HepG2 (cell line): ENCODE data around the gene NPDC1. TPM values are rescaled to one million over a fixed set of nuclear protein-coding genes. Genes with fewer than 3 reads are reported as not detected.

Source experiments
- LCORL ChIP-seq, 2 experiments: fragments of 450-650 bp in 1 of 2; sonication (generic) in 1 of 2; formaldehyde crosslinking in 1 of 2; IDR thresholded peaks; 2 replicates each; pipeline versions ENCODE4 v1.5.0 to v1.6.1; 2017 to 2020; ENCODE audit warnings: antibody characterized with exemption in 1 of 2, missing genetic modification reagents in 1 of 2
- MAZ ChIP-seq, 2 experiments: sonication (generic) in 1 of 2; formaldehyde crosslinking in 1 of 2; IDR thresholded peaks; 2 replicates each; pipeline versions ENCODE4 v1.5.0 to v1.6.1; 2012 to 2020; ENCODE audit warnings: low read depth in 2 of 2, mild to moderate bottlenecking in 2 of 2, borderline replicate concordance in 1 of 2, improper control_type of control experiment in 1 of 2, low read length in 1 of 2, missing genetic modification reagents in 1 of 2, moderate library complexity in 1 of 2
- NR2F6 ChIP-seq, 2 experiments: IDR thresholded peaks; 2 replicates each; pipeline ENCODE4 v1.6.1; 2016; ENCODE audit warnings: antibody characterized with exemption in 1 of 2, mild to moderate bottlenecking in 1 of 2
- PHF21A ChIP-seq: sonication (generic); formaldehyde crosslinking; IDR thresholded peaks from 2 replicates; pipeline ENCODE4 v1.5.0; 2020; ENCODE audit warnings: mild to moderate bottlenecking, missing genetic modification reagents
- TEAD3 ChIP-seq: optimal IDR thresholded peaks from 2 replicates; pipeline ENCODE3; 2016; ENCODE audit warnings: borderline replicate concordance
- ZNF337 ChIP-seq: sonication (generic); formaldehyde crosslinking; IDR thresholded peaks from 2 replicates; pipeline ENCODE4 v1.5.1; 2020; ENCODE audit warnings: missing genetic modification reagents, low read depth, mild to moderate bottlenecking, borderline replicate concordance
- ZNF34 ChIP-seq: sonication (generic); formaldehyde crosslinking; IDR thresholded peaks from 2 replicates; pipeline ENCODE4 v1.4.0; 2020; ENCODE audit warnings: mild to moderate bottlenecking, missing genetic modification reagents, borderline replicate concordance
- polyA plus RNA-seq, 8 experiments: library from polyadenylated mRNA; depleted of rRNA in 3 of 8; stranded (reverse) in 7 of 8; unstranded in 1 of 8; fragments of >200 nt; fragmentation: Illumina TruSeq in 4 of 8; extraction: Trizol in 4 of 8; gene quantifications; 2 replicates each; pipeline versions ENCODE4 v1.2.1 to v1.2.3, GENCODE V29; 2011 to 2016; ENCODE audit warnings: low read depth in 4 of 8, missing spikeins in 1 of 8, mixed read lengths in 1 of 8; ENCODE audit not compliant: insufficient read depth in 1 of 8
- total RNA-seq, 5 experiments: library from RNA; depleted of rRNA; stranded (reverse); fragments of >200 nt; fragmentation: Illumina TruSeq; extraction: Trizol; gene quantifications; 2 replicates each; pipeline ENCODE4 v1.2.3, GENCODE V29; 2016; ENCODE audit warnings: low read depth in 1 of 5
- TF ChIP-seq, protein P1 (sequence below): sonication (generic); formaldehyde crosslinking; IDR thresholded peaks from 2 replicates; pipeline ENCODE4 v1.5.1; 2020; ENCODE audit warnings: mild to moderate bottlenecking, missing genetic modification reagents
- TF ChIP-seq, protein P2 (sequence below): sonication (generic); formaldehyde crosslinking; IDR thresholded peaks from 2 replicates; pipeline ENCODE4 v1.5.0; 2020; ENCODE audit warnings: missing genetic modification reagents
- TF ChIP-seq, protein P3 (sequence below): sonication (generic); formaldehyde crosslinking; conservative IDR thresholded peaks from 2 replicates; pipeline ENCODE4 v1.8.1; 2023; ENCODE audit warnings: missing genetic modification reagents
- TF ChIP-seq, protein P4 (sequence below): sonication (generic); formaldehyde crosslinking; IDR thresholded peaks from 2 replicates; pipeline ENCODE4 v1.8.1; 2022; ENCODE audit warnings: mild to moderate bottlenecking, missing genetic modification reagents
- TF ChIP-seq, protein P5 (sequence below), 2 experiments: sonication (generic) in 1 of 2; formaldehyde crosslinking in 1 of 2; IDR thresholded peaks; 2 replicates each; pipeline versions ENCODE4 v1.4.0 to v1.6.1; 2016 to 2020; ENCODE audit warnings: borderline replicate concordance in 1 of 2, low read depth in 1 of 2, mild to moderate bottlenecking in 1 of 2, missing genetic modification reagents in 1 of 2

The NPDC1 gene
- total and polyA plus RNA-seq, 2 of the 13 experiments (the other 11 are each of a cell fraction or from before 2014, with no cell fraction given) = 0.84 to 5.4 TPM

DNA sequence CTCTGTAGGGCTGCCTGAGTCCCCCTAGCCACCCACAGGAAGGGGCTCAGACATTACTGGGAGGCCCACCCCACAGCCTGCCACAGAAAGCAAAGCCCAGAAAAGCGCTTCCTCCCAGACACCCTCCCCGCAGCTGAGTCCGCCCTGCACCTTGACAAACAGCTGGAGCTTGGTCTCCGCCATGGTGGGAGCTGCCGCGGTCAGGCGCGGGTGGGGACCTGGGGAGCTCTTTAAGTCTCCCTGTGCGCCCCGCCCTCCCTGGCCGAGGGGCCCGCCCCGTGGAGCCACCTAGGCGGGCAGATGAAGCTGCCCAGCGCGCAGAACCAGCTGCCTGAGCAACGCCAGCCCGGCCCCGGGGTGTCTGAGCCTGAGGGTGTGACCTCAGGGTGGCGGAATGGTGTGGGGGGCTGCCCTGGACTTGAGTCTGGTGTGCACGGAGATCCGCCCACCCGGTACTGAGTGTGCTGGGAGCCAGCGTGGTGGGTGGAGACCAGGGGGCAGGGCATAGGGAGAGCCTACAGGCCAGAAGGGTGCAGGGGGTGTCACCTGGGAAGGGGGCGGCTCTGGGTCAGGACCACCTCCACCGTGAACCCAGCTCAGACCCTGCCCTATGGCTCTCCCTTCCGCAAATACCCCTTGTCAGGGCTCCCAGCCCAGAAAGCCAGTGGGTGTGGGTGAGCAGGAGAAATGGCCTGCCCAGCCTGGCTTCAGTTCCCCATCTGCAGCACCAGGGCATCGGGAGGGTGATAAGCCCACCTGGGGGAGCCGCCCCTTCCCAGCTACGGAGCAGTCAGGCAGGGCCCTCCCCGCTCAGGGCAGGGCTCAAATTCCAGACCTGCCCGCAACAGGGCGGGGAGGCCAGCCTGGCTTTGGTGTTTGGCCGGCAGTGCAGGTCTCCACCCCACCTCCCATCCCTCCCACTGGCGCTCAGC, 49.4 kb downstream of the NPDC1 start, which contains the start of gene CLIC3 (continued):
- TF ChIP-seq, protein P1, sequence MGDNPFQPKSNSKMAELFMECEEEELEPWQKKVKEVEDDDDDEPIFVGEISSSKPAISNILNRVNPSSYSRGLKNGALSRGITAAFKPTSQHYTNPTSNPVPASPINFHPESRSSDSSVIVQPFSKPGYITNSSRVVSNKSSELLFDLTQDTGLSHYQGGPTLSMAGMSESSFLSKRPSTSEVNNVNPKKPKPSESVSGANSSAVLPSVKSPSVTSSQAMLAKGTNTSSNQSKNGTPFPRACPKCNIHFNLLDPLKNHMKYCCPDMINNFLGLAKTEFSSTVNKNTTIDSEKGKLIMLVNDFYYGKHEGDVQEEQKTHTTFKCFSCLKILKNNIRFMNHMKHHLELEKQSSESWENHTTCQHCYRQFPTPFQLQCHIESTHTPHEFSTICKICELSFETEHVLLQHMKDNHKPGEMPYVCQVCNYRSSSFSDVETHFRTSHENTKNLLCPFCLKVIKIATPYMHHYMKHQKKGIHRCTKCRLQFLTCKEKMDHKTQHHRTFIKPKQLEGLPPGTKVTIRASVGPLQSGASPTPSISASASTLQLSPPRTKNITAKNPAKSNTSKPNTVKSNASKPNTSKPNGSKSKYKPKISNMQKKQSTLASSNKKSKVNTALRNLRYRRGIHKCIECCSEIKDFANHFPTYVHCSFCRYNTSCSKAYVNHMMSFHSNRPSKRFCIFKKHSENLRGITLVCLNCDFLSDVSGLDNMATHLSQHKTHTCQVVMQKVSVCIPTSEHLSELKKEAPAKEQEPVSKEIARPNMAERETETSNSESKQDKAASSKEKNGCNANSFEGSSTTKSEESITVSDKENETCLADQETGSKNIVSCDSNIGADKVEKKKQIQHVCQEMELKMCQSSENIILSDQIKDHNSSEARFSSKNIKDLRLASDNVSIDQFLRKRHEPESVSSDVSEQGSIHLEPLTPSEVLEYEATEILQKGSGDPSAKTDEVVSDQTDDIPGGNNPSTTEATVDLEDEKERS (CRISPR knock-in tag) = 0 out of 2 replicates have a peak, but pooled peaks have one; percentile 23
- TF ChIP-seq, protein P2, sequence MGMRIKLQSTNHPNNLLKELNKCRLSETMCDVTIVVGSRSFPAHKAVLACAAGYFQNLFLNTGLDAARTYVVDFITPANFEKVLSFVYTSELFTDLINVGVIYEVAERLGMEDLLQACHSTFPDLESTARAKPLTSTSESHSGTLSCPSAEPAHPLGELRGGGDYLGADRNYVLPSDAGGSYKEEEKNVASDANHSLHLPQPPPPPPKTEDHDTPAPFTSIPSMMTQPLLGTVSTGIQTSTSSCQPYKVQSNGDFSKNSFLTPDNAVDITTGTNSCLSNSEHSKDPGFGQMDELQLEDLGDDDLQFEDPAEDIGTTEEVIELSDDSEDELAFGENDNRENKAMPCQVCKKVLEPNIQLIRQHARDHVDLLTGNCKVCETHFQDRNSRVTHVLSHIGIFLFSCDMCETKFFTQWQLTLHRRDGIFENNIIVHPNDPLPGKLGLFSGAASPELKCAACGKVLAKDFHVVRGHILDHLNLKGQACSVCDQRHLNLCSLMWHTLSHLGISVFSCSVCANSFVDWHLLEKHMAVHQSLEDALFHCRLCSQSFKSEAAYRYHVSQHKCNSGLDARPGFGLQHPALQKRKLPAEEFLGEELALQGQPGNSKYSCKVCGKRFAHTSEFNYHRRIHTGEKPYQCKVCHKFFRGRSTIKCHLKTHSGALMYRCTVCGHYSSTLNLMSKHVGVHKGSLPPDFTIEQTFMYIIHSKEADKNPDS (CRISPR knock-in tag) = no peak
- TF ChIP-seq TEAD3 (CRISPR knock-in tag) (peak; percentile 36), ZNF337 (CRISPR knock-in tag) (no peak), PHF21A (CRISPR knock-in tag) (peak; percentile 53), ZNF34 (peak; percentile 48; the same call in 1 of the 2 replicates), NR2F6 (IDR thresholded peaks at IDR 0.05) (no peak; the same call in 1 of the 2 replicates), NR2F6 (CRISPR knock-in tag; IDR thresholded peaks at IDR 0.05) (0 out of 2 replicates have a peak, but pooled peaks have one; percentile 39), MAZ (IDR thresholded peaks at IDR 0.05; ENCODE audit: borderline replicate concordance, low read depth, low read length) (no peak), MAZ (CRISPR knock-in tag; IDR thresholded peaks at IDR 0.05; ENCODE audit: low read depth) (no peak), LCORL (IDR thresholded peaks at IDR 0.05) (no peak), LCORL (CRISPR knock-in tag; IDR thresholded peaks at IDR 0.05) (peak; percentile 80)
- TF ChIP-seq, protein P3, sequence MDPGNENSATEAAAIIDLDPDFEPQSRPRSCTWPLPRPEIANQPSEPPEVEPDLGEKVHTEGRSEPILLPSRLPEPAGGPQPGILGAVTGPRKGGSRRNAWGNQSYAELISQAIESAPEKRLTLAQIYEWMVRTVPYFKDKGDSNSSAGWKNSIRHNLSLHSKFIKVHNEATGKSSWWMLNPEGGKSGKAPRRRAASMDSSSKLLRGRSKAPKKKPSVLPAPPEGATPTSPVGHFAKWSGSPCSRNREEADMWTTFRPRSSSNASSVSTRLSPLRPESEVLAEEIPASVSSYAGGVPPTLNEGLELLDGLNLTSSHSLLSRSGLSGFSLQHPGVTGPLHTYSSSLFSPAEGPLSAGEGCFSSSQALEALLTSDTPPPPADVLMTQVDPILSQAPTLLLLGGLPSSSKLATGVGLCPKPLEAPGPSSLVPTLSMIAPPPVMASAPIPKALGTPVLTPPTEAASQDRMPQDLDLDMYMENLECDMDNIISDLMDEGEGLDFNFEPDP = no peak
- TF ChIP-seq, protein P4, sequence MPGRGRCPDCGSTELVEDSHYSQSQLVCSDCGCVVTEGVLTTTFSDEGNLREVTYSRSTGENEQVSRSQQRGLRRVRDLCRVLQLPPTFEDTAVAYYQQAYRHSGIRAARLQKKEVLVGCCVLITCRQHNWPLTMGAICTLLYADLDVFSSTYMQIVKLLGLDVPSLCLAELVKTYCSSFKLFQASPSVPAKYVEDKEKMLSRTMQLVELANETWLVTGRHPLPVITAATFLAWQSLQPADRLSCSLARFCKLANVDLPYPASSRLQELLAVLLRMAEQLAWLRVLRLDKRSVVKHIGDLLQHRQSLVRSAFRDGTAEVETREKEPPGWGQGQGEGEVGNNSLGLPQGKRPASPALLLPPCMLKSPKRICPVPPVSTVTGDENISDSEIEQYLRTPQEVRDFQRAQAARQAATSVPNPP = no peak
- TF ChIP-seq, protein P5, sequence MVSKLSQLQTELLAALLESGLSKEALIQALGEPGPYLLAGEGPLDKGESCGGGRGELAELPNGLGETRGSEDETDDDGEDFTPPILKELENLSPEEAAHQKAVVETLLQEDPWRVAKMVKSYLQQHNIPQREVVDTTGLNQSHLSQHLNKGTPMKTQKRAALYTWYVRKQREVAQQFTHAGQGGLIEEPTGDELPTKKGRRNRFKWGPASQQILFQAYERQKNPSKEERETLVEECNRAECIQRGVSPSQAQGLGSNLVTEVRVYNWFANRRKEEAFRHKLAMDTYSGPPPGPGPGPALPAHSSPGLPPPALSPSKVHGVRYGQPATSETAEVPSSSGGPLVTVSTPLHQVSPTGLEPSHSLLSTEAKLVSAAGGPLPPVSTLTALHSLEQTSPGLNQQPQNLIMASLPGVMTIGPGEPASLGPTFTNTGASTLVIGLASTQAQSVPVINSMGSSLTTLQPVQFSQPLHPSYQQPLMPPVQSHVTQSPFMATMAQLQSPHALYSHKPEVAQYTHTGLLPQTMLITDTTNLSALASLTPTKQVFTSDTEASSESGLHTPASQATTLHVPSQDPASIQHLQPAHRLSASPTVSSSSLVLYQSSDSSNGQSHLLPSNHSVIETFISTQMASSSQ (IDR thresholded peaks at IDR 0.05; ENCODE audit: low read depth) = no peak
- TF ChIP-seq, protein P5 (CRISPR knock-in tag; IDR thresholded peaks at IDR 0.05; ENCODE audit: borderline replicate concordance) = 0 out of 2 replicates have a peak, but pooled peaks have one; percentile 24
